Right renal cortex interstitium (tissue), 3 donors: ENCODE data around the gene PHPT1. TPM values are rescaled to one million over a fixed set of nuclear protein-coding genes. Genes with fewer than 3 reads are reported as not detected.

Source experiments
- DNase-seq, 3 donors: peaks; one replicate each; pipeline ENCODE4 v3.0.0-alpha.2; 2013; ENCODE audit warnings: low read depth in 3 of 3, low spot score in 2 of 3
- polyA plus RNA-seq, 3 donors: library from polyadenylated mRNA; unstranded; fragments of 120-200 nt; gene quantifications; one replicate each; pipeline ENCODE4 v1.2.1, GENCODE V29; 2013; ENCODE audit not compliant: insufficient read length in 3 of 3

The PHPT1 gene
- polyA plus RNA-seq, 3 donors = 59.9 to 76.5 (median 65.2) TPM

- DNase-seq = no peak
Observed at GRCh38 chr9:136846376-136847087, 2.7 kb upstream of the PHPT1 start.

- DNase-seq = no peak
Observed at GRCh38 chr9:136847088-136847825, 2.0 kb upstream of the PHPT1 start.

- DNase-seq = no peak
Observed at GRCh38 chr9:136847826-136848392, 1.3 kb upstream of the PHPT1 start.

GRCh38 chr9:136848393-136849037 lies 694 bp upstream of the PHPT1 start:
- no peak for DNase-seq

GRCh38 chr9:136849960-136850865 lies 1.0 kb downstream of the PHPT1 start:
- no peak for DNase-seq

- DNase-seq = no peak
Observed at GRCh38 chr9:136850866-136851775, 1.9 kb downstream of the PHPT1 start.

GRCh38 chr9:136851941-136852663 lies 2.9 kb downstream of the PHPT1 start, which contains the start of gene MAMDC4:
TSS of gene MAMDC4 (plus strand) at chr9:136852346. CDS start at chr9:136852417, 71 bp downstream.
- DNase-seq = no peak

DNA sequence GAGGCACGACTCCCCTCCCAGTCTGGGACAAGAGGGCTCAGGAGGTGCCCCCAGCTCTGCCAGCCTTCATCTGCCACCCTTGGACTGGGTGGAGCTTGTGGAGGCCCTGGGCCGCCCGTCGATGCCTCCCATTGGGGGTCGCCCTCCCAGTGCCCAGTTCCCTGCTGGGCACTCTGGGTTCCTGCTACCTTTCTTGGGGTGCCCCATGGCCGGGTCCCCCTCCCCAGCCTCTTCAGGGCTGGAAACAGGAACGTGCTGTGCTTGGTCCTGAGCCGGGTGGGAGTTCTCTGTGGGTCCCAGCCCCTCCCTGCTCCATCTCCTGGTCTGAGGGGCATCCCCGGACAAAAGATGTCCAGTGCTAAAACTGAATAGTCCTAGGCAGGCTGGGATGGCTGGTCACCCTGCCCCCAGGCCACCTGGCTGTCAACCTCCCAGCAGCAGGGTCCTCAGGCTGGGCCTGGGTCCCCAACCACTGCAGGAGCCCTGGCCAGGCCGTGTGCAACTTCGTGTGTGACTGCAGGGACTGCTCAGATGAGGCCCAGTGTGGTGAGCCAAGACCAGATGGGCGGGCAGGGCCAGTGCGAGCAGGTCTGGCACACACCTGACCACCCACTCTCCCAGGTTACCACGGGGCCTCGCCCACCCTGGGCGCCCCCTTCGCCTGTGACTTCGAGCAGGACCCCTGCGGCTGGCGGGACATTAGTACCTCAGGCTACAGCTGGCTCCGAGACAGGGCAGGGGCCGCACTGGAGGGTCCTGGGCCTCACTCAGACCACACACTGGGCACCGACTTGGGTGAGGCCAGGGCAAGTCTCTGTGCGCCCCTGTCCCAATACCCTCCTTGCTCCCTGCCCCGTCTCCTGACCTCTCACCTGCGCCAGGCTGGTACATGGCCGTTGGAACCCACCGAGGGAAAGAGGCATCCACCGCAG lies 3.7 kb downstream of the PHPT1 start:
- no peak for DNase-seq

GRCh38 chr9:136853596-136854112 lies 4.4 kb downstream of the PHPT1 start:
- DNase-seq = no peak

GRCh38 chr9:136854113-136854841 lies 5.1 kb downstream of the PHPT1 start:
- DNase-seq = no peak

DNA sequence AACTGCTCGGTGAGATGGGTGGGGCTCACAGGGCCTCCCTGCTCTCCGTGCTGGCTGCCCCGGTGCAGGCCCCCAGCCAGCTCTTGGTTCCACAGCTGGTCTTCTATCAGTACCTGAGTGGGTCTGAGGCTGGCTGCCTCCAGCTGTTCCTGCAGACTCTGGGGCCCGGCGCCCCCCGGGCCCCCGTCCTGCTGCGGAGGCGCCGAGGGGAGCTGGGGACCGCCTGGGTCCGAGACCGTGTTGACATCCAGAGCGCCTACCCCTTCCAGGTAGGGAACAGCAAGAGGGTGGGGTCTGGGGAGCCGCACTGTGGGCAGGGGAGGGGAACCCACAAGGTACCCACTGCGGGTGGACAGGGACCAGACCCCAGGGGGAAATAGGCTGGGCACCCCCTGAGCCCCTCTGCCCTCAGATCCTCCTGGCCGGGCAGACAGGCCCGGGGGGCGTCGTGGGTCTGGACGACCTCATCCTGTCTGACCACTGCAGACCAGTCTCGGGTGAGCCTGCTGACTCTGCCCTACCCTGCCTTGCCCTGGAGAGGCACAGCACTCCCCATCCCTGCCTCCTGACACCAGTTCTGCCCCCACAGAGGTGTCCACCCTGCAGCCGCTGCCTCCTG lies 5.7 kb downstream of the PHPT1 start:
- DNase-seq = no peak

GRCh38 chr9:136855461-136856078 lies 6.4 kb downstream of the PHPT1 start:
- DNase-seq = no peak

DNA sequence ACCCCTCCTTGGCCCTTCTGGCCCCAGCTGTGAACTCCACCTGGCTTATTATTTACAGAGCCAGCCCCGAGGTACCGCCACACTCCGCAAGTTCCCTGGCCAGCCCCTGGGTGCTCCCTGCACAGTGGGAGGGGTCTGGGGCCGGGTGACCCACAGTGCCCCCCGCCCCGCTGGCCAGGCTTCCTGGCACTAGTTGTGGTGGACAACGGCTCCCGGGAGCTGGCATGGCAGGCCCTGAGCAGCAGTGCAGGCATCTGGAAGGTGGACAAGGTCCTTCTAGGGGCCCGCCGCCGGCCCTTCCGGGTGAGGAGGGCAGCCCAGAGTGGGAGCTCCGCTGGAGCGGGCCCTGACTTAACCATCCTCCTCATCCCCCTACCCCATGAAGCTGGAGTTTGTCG lies 6.9 kb downstream of the PHPT1 start:
- no peak for DNase-seq

DNA sequence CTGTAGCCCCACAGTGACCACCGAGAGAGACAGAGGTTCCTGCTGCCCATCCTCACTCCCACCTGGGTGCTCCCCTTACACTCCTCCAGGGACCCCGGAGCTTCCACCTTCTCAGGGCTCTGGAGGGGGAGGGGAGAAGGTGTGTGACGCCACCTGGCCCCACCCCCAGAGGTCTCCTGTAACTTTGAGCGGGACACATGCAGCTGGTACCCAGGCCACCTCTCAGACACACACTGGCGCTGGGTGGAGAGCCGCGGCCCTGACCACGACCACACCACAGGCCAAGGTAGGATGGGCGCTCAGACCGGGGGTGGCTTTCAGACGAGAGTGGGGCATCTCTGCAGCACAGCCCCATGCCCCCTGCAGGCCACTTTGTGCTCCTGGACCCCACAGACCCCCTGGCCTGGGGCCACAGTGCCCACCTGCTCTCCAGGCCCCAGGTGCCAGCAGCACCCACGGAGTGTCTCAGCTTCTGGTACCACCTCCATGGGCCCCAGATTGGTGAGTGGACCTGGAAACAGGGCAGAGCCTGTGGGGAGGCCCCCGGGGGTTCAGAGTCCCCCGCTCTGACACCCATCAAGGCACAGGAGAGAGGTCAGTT lies 7.4 kb downstream of the PHPT1 start:
- no peak for DNase-seq

- DNase-seq = no peak
Observed at GRCh38 chr9:136857166-136857565, 8.0 kb downstream of the PHPT1 start.
